ENCODE results near the gene ATPAF2.
A peak's percentile ranks its signal among the peaks of the same experiment; 100 is the strongest.

The ATPAF2 gene

GRCh38 chr17:18041776-18042175 is 2.8 kb upstream of the ATPAF2 start:
- TF ChIP-seq CTCF (IDR thresholded peaks at IDR 0.05; ENCODE audit: low read depth, low read length, missing control alignments) = no peak
- H3K4me3 ChIP-seq (ENCODE audit: low read depth, low read length) = no peak overlapping the region
- in situ Hi-C loops (cut with HindIII; ENCODE audit: low sequenced_read_pairs) = loop anchor here (25.0 kb wide), 1 partner anchor 379 kb away; no protein-coding TSS in a partner anchor

GRCh38 chr17:18040261-18040858 is 1.4 kb upstream of the ATPAF2 start:
- in situ Hi-C loops (cut with HindIII; ENCODE audit: low sequenced_read_pairs) = loop anchor here (25.0 kb wide), 1 partner anchor 378 kb away; no protein-coding TSS in a partner anchor
- TF ChIP-seq CTCF (IDR thresholded peaks at IDR 0.05; ENCODE audit: low read depth, low read length, missing control alignments) = no peak
- no peak for DNase-seq (ENCODE audit: low read depth)
- peak overlapping the region; percentile 73 for H3K4me3 ChIP-seq (ENCODE audit: low read depth, low read length)

More at GRCh38 chr17:18041776-18042175, 2.8 kb upstream of the ATPAF2 start:
- no peak for DNase-seq (ENCODE audit: low read depth)

- no peak for DNase-seq (ENCODE audit: low read depth)
- H3K4me3 ChIP-seq (ENCODE audit: low read depth, low read length) = peak overlapping the region; percentile 73
- TF ChIP-seq CTCF (IDR thresholded peaks at IDR 0.05; ENCODE audit: low read depth, low read length, missing control alignments) = no peak
- in situ Hi-C loops (cut with HindIII; ENCODE audit: low sequenced_read_pairs) = loop anchor here (25.0 kb wide), 1 partner anchor 377 kb away; no protein-coding TSS in a partner anchor
Measured at GRCh38 chr17:18039535-18040260, 730 bp upstream of the ATPAF2 start.

- H3K4me3 ChIP-seq (ENCODE audit: low read depth, low read length) = peak overlapping the region; percentile 73
- in situ Hi-C loops (cut with HindIII; ENCODE audit: low sequenced_read_pairs) = loop anchor here (25.0 kb wide), 1 partner anchor 376 kb away; no protein-coding TSS in a partner anchor
- DNase-seq (ENCODE audit: low read depth) = no peak
- no peak for TF ChIP-seq CTCF (IDR thresholded peaks at IDR 0.05; ENCODE audit: low read depth, low read length, missing control alignments)
Measured at GRCh38 chr17:18038149-18038850, 668 bp downstream of the ATPAF2 start.

GRCh38 chr17:18037486-18037885 is 1.5 kb downstream of the ATPAF2 start:
- TF ChIP-seq CTCF (IDR thresholded peaks at IDR 0.05; ENCODE audit: low read depth, low read length, missing control alignments) = no peak
- no peak for DNase-seq (ENCODE audit: low read depth)
- in situ Hi-C loops (cut with HindIII; ENCODE audit: low sequenced_read_pairs) = loop anchor here (25.0 kb wide), 1 partner anchor 375 kb away; no protein-coding TSS in a partner anchor
- no peak overlapping the region for H3K4me3 ChIP-seq (ENCODE audit: low read depth, low read length)

GRCh38 chr17:18035704-18036103 is 3.3 kb downstream of the ATPAF2 start:
- DNase-seq (ENCODE audit: low read depth) = no peak
- no peak for TF ChIP-seq CTCF (IDR thresholded peaks at IDR 0.05; ENCODE audit: low read depth, low read length, missing control alignments)
- in situ Hi-C loops (cut with HindIII; ENCODE audit: low sequenced_read_pairs) = loop anchor here (25.0 kb wide), 1 partner anchor 373 kb away; no protein-coding TSS in a partner anchor
- no peak overlapping the region for H3K4me3 ChIP-seq (ENCODE audit: low read depth, low read length)

Measured in astrocyte of the cerebellum (primary cell).